22Rv1 (cell line): ENCODE results near the gene SYT6.
"Not testable (repeated sequence)": the region's sequence is repeated elsewhere in the genome, so short reads cannot be mapped to it uniquely, and the experiment has no call there.

Experiments
- CTCF ChIP-seq: fragments of 450-650 bp; IDR thresholded peaks from 2 replicates; pipeline ENCODE4 v1.5.1; 2017; ENCODE audit warnings: mild to moderate bottlenecking
- ZFX ChIP-seq: fragments of 450-650 bp; IDR thresholded peaks from 2 replicates; pipeline ENCODE4 v1.6.1; 2017; ENCODE audit warnings: antibody characterized with exemption, borderline replicate concordance

DNA sequence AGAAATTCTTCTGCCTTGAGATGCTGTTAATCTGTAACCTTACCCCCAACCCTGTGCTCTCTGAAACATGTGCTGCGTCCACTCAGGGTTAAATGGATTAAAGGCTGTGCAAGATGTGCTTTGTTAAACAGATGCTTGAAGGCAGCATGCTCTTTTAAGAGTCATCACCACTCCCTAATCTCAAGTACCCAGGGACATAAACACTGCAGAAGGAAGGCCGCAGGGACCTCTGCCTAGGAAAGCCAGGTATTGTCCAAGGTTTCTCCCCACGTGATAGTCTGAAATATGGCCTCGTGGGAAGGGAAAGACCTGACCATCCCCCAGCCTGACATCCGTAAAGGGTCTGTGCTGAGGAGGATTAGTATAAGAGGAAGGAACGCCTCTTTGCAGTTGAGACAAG, 95.4 kb downstream of the SYT6 start:
- TF ChIP-seq CTCF, ZFX: not testable (repeated sequence)
